GM19463 (cell line): ENCODE results near the gene FRYL.
"Not testable (repeated sequence)": the region's sequence is repeated elsewhere in the genome, so short reads cannot be mapped to it uniquely, and the experiment has no call there.

Experiments
- ATAC-seq: cut with Tn5 transposase; IDR thresholded peaks from one replicate; pipeline ENCODE4 v1.9.1; 2021; ENCODE audit warnings: mild to moderate bottlenecking, moderate library complexity; ENCODE audit not compliant: unreplicated experiment

Gene FRYL

GRCh38 chr4:48704091-48704802 is 75.8 kb downstream of the FRYL start:
- ATAC-seq, result no peak

GRCh38 chr4:48699475-48699874 is 80.6 kb downstream of the FRYL start:
- ATAC-seq, result peak; percentile 7

GRCh38 chr4:48698029-48698971 is 81.8 kb downstream of the FRYL start:
- ATAC-seq, result no peak

DNA sequence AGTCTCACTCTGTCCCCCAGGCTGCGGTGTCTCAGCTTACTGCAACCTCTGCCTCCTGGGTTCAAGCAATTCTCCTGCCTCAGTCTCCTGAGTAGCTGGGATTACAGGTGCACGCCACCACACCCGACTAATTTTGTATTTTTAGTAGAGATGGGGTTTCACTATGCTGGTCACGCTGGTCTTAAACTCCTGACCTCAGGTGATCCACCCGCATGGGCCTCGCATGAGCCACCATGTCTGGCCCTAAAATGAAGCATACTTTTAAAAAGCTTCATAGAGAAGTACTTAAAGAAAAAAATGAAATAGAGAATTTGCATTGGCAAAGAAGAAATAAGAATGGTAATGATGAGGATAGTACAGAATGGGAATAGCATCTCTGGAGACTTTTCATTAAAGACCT is 82.6 kb downstream of the FRYL start:
- ATAC-seq, result not testable (repeated sequence)

GRCh38 chr4:48694824-48695223 is 85.3 kb downstream of the FRYL start:
- ATAC-seq, result no peak

- ATAC-seq, result no peak
These were observed 86.1 kb downstream of the FRYL start for GRCh38 chr4:48693856-48694574.

DNA sequence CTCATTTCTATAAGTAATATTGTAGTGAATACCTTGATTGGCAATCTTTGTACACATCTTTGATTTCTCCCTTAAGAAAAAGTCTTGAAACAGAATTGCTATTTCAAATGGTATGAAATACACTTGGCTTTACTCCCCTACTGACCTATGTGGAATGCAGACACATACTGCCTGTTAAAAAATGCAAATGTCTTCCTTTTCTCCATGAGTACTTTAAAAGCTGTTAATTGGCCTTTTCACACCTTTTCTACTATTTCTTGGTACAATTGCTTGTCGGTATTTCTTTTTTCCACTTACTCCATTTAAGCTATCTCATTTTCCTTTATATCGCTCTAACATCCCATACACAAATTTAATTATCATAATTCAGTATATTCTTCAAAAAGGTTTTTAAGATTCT is 87.2 kb downstream of the FRYL start:
- ATAC-seq, result no peak

- no peak for ATAC-seq
These were observed 88.0 kb downstream of the FRYL start for GRCh38 chr4:48692044-48692443.

DNA sequence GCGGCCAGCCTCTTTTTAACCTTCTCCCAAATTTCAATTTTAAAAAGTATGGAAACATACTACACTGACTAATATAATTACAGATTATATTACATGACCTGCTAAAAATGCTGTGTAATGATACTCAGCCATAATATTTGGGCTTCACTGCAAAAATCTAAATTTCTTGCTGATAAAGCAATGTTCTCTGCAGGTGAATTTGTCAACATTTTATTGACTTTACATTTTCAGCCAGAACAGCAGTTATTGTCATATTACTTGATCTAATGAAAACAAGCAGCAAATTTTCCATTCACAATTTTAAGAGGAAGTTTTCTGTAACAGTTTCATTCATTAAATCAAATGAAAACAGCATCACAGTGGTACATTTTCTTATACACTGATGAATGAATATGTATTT is 91.1 kb downstream of the FRYL start:
- no peak for ATAC-seq

- ATAC-seq, result no peak
These were observed 92.6 kb downstream of the FRYL start for GRCh38 chr4:48687313-48688051.

GRCh38 chr4:48686369-48686768 is 93.7 kb downstream of the FRYL start:
- ATAC-seq, result no peak

DNA sequence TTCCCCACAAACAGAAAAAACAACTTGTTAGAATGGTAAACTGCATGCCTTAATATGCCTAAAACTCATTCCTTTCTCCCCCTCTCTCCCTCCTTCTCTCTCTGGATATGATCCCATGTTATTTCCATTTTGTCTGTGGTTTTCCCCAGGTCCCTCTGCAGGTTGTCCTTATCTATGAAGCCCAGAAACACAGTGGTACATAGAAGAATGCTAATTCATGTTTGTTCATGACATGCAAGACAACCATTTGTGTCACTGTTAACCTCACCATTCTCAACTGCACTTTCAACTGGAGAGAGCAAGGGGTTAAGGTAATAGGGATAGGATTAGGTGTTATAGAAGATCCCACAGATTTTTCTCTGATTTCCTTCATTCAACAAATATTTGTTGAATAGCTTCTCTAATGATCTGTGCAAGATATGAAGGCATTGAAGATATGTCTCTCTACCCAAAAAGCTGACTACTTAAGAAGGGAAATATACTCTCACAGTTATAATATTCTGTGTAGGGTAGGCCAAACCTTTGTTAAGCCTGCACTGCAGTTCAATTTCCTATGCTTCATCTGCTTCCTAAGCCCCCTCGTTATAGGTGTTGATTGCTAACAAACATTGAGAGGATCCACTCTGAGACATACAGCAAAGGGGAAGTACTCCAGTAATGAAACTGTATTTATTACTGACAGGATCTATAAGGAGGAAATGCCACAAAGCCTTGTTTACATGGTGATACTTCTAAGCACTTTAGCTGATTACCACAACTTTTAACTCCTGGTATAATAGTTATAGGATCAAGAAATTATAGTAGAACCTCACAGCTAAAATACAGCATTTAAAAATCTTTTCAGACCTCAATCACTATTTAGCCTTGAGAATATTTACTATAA is 96.1 kb downstream of the FRYL start:
- peak; percentile 73 for ATAC-seq

GRCh38 chr4:48682870-48683269 is 97.2 kb downstream of the FRYL start:
- not testable (repeated sequence) for ATAC-seq

GRCh38 chr4:48681856-48682255 is 98.2 kb downstream of the FRYL start:
- ATAC-seq, result peak; percentile 83

GRCh38 chr4:48680848-48681568 is 99.1 kb downstream of the FRYL start:
- no peak for ATAC-seq

DNA sequence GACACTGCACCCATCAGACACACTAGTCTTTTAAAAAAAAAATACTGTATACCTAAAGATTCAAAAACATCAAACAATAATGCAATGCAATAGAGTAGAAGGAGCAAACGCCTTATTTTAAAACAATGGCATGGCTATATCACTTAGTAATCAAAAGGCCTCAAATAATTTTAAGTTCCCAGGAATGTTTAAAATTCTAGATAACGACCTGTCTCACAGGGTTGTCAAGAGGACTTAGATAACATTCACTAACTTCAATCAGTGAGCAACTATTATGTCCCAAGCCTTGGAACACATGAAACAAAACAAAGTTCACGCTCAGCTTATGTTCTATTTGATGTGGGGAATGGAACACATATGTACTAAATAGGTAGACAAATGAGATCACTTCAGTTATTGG is 106.5 kb downstream of the FRYL start:
- no peak for ATAC-seq

- no peak for ATAC-seq
These were observed 109.5 kb downstream of the FRYL start for GRCh38 chr4:48670587-48670986.

GRCh38 chr4:48669086-48669485 is 111.0 kb downstream of the FRYL start:
- no peak for ATAC-seq
